GM12874 (cell line): Measurements from ENCODE around the gene CLCN7.

ENCODE experiments used
- CTCF ChIP-seq: IDR thresholded peaks from 2 replicates; pipeline ENCODE4 v1.5.1; 2011; ENCODE audit warnings: low read depth, mild to moderate bottlenecking, control low read depth, low read length, moderate library complexity; ENCODE audit not compliant: insufficient read depth

The CLCN7 gene

GRCh38 chr16:1426734-1427471, 47.9 kb downstream of the CLCN7 start:
- no peak for TF ChIP-seq CTCF

GRCh38 chr16:1425616-1426370, 49.0 kb downstream of the CLCN7 start:
- TF ChIP-seq CTCF: no peak

- no peak for TF ChIP-seq CTCF
These were observed 50.8 kb downstream of the CLCN7 start for GRCh38 chr16:1424028-1424427.

- no peak for TF ChIP-seq CTCF
These were observed 52.8 kb downstream of the CLCN7 start for GRCh38 chr16:1422076-1422475.

- no peak for TF ChIP-seq CTCF
These were observed 54.7 kb downstream of the CLCN7 start for GRCh38 chr16:1420111-1420539.

GRCh38 chr16:1416521-1416941, 58.3 kb downstream of the CLCN7 start:
- TF ChIP-seq CTCF: no peak

- TF ChIP-seq CTCF: no peak
These were observed 60.1 kb downstream of the CLCN7 start, which contains the start of gene UNKL for GRCh38 chr16:1414532-1415260. UNKL (minus strand) TSS chr16:1414704; CDS start chr16:1414691, 13 bp downstream.
